ENCODE results near the gene SMAP1.
A peak's percentile ranks its signal among the peaks of the same experiment; 100 is the strongest.

Gene SMAP1
- total RNA-seq = 51.6 to 62.0 (median 56.1) reads per million in 4 experiments

- peak; percentile 83 for DNase-seq
These were observed at the start of gene SMAP1 for GRCh38 chr6:70667711-70668498. TSS of gene SMAP1 (plus strand) at chr6:70667883. CDS start at chr6:70668024, 141 bp downstream.

- no peak for DNase-seq
These were observed 46.9 kb upstream of the SMAP1 start for GRCh38 chr6:70620746-70621145.

GRCh38 chr6:70622461-70622860, 45.2 kb upstream of the SMAP1 start:
- DNase-seq = no peak

GRCh38 chr6:70625436-70625835, 42.2 kb upstream of the SMAP1 start:
- no peak for DNase-seq

GRCh38 chr6:70627500-70628254, 40.0 kb upstream of the SMAP1 start:
- no peak for DNase-seq

GRCh38 chr6:70629929-70630328, 37.8 kb upstream of the SMAP1 start:
- no peak for DNase-seq

- no peak for DNase-seq
These were observed 33.8 kb upstream of the SMAP1 start for GRCh38 chr6:70633870-70634269.

GRCh38 chr6:70636596-70636995, 31.1 kb upstream of the SMAP1 start:
- DNase-seq = no peak

GRCh38 chr6:70638468-70638867, 29.2 kb upstream of the SMAP1 start:
- DNase-seq = no peak

GRCh38 chr6:70651326-70651905, 16.3 kb upstream of the SMAP1 start:
- DNase-seq = no peak

GRCh38 chr6:70652216-70652615, 15.5 kb upstream of the SMAP1 start:
- DNase-seq = no peak

GRCh38 chr6:70657706-70658105, 10.0 kb upstream of the SMAP1 start:
- DNase-seq = no peak

- no peak for DNase-seq
These were observed 3.7 kb upstream of the SMAP1 start for GRCh38 chr6:70663881-70664466.

GRCh38 chr6:70666706-70667105, 977 bp upstream of the SMAP1 start:
- no peak for DNase-seq

- DNase-seq = no peak
These were observed 400 bp upstream of the SMAP1 start for GRCh38 chr6:70667256-70667710.

GRCh38 chr6:70668499-70668812, 773 bp downstream of the SMAP1 start:
- DNase-seq = peak; percentile 17

GRCh38 chr6:70669133-70669532, 1.4 kb downstream of the SMAP1 start:
- DNase-seq = no peak

GRCh38 chr6:70672549-70672948, 4.9 kb downstream of the SMAP1 start:
- DNase-seq = no peak

- DNase-seq = no peak
These were observed 5.4 kb downstream of the SMAP1 start for GRCh38 chr6:70673054-70673453.

- no peak for DNase-seq
These were observed 5.9 kb downstream of the SMAP1 start for GRCh38 chr6:70673601-70674000.

GRCh38 chr6:70675822-70676221, 8.1 kb downstream of the SMAP1 start:
- DNase-seq = no peak

- DNase-seq = no peak
These were observed 9.1 kb downstream of the SMAP1 start for GRCh38 chr6:70676821-70677220.

GRCh38 chr6:70680396-70680795, 12.7 kb downstream of the SMAP1 start:
- DNase-seq = no peak
